ENCODE results near the gene CRYL1.
A peak's percentile ranks its signal among the peaks of the same experiment; 100 is the strongest.

Gene CRYL1

GRCh38 chr13:20526664-20527063 lies 1.0 kb upstream of the CRYL1 start:
- no peak for DNase-seq (ENCODE audit: low spot score)

GRCh38 chr13:20525144-20525600 lies 485 bp downstream of the CRYL1 start:
- DNase-seq (ENCODE audit: low spot score) = peak; percentile 36

- DNase-seq (ENCODE audit: low spot score) = no peak
Observed at GRCh38 chr13:20521364-20522115, 4.1 kb downstream of the CRYL1 start.

DNA sequence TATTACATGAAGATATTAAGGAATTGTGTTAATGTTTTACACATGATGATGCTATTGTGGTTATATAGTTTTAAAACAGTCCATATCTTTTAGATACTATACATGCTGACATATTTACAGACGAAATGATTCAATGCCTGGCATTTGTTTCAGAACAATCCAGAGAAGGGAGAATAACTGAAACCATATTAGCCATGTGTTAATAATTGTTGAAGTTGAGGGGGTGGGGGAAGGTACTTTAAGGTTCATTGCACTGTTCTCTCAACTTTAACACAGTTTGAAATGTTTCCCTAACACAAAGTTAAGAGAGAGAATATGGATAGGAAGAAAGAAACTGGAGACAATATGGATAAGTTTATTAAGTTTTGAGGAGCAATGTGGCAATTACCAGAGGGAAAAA lies 5.8 kb downstream of the CRYL1 start:
- DNase-seq (ENCODE audit: low spot score) = no peak

GRCh38 chr13:20518660-20519100 lies 7.0 kb downstream of the CRYL1 start:
- DNase-seq (ENCODE audit: low spot score) = no peak

DNA sequence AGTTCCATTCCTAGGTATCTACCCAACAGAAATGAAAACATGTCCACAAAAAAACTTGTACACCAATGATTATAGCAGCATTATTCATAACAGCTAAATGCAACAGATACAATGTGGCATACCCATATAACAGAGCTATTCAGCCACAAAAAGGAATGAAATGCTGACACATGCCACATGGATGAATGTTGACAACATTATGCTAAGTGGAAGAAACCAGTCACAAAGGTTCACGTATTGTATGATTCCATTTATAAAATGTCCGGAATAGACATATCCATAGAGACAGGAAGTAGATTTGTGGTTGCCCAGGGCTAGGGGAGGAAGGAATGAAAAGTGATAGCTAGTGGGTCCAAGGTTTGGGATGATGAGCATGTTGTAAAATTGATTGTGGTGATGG lies 10.8 kb downstream of the CRYL1 start:
- peak; percentile 39 for DNase-seq (ENCODE audit: low spot score)

DNA sequence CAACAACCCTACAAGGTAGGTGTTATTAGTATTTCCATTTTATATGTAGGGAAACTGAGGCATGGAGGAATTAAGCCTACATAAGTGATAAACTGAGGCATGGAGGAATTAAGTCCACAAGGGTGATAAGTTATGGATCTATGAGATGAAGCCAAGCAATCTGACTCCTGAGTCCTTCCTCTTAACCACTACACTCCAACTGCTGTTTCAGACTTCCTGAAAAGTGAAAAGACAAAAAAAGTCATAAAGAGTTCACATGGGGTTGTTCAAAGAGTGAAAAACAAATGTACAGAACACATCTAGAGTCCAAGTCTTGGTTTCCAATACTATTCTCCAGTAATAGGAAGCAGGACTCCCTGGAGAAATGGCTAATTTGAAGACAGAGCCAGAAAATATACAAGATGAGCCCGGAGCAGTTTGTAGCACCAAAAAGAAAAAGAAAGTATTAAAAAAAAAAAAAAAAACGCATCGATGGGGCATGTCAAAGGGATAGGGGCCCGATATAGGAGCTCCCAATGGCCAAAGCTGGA lies 12.1 kb downstream of the CRYL1 start:
- DNase-seq (ENCODE audit: low spot score) = no peak

DNA sequence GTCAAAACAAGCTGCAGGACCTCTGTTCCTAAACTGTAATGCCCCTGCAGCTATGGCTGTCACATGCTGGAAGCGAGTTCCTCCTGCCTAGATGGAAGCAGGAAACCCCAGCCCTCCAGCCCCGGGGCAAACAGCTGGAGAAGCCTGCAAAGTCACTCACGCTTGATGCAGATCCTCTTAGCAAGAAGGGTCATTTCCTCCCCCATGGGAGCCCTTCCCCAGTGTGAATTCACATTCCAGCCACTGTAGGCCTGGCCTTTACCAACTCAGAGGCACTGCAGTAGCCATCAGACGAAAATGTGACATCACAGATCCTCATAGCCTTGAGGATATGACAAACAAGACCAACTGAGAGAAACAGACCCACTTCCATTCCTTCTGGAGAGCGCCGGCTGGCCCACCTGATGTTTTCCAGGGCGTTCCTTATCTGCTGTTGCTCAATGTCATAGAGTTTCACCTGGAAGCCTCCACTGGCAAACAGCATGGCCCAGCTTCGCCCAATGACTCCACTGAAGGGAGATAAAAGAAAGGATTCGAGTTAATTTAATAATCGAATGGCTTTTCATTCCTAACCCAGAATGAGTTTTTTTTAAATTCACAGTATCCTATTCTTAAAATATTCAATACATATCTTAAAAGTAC lies 13.5 kb downstream of the CRYL1 start:
- no peak for DNase-seq (ENCODE audit: low spot score)

DNA sequence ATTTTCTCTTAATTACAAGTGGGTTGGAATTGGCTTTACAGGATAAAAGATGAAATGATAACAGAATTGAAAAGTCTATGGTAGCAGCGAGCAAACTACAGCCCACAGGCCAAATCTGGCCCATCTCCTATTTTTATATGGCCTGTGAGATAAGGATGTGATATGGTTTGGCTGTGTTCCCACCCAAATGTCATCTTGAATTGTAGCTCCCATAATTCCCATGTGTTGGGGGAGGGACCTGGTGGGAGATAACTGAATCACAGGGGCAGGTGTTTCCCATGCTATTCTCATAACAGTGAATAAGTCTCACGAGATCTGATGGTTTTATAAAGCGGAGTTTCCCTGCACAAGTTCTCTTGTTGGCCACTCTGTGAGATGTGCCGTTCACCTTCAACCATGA lies 19.0 kb downstream of the CRYL1 start:
- no peak for DNase-seq (ENCODE audit: low spot score)

GRCh38 chr13:20505405-20506366 lies 20.0 kb downstream of the CRYL1 start:
- peak; percentile 34 for DNase-seq (ENCODE audit: low spot score)

DNA sequence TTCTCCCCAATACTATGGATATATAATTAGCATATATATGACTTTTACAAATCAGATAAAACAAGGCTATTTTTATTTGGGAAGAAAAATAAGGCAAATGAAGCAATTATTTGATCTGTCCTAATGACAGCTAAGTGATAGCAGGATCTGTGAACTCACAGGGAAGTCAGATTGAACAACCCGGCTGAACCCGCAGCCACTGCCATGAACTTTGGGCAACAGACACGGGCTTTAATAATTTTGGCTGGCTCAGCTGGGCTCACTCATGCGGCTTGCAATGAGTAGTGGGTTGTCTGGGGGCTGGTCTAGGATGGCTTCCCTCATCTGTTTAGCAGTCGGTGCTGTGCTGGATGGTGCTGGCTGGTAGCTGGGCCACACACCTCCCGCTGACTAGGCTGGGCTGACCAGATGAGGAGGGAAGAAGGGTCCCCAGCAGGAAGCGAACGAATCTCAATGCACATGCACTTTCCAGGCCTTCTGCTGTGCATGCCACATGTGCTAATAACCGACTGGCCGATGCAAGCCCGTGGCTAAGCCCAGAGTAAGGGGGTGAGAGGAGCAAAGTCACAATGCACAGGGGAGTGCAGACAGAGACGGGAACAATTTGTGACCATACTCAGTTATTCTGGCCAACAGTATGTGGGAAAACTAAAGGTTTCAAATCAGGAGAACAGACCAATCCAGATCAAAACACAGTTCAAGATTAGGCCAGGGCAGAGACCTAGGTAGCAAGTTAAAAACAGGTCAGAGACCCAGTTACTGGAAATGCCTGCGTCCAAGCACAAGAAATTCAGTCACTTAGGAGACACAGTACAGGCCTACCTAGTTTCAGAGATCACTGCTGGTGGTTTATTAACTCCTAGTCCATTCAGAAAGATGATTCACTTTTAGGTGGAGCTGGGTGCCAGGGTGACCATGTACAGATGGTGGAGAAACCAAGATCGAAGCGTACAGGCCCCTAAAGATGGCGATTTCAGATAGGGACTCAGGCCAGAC lies 22.3 kb downstream of the CRYL1 start:
- no peak for DNase-seq (ENCODE audit: low spot score)

DNA sequence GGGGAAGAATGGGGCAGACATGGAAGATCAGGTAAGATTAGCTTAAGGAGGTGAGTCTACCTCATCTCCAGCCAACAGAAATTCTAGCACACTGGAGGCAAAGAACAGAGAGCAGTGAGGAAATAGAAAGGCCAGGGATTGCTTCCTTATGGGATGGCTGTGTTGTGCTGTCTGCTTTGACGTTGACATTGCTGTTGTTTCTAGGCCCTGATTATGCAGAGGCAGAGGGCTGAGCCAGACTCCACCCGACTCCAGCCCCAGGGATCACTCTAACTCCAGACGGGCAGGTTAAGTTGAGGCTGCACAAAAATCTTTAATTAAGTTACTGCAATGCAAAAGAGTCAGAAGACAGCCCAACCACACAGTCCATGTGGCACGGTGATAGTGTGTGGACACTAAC lies 24.1 kb downstream of the CRYL1 start:
- DNase-seq (ENCODE audit: low spot score) = no peak

DNA sequence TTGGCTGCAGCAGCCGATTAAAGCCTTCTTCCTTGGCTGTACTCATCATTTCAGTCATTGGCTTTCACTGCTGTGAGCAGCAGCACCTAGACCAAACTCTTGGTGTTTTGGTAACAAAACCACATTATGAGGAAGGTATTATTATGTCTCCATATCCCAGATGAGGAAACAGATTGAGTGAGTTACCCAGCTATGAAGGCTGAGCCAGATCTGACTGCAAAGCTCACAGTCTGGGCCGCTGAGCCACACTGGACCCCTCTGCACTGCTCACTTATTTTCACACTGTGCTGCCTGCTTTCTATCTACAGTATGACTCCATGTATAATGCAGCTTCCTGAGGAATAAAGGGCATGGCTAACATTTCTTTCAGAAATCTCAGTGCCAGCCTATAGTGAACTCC lies 24.5 kb downstream of the CRYL1 start:
- DNase-seq (ENCODE audit: low spot score) = no peak

- no peak for DNase-seq (ENCODE audit: low spot score)
Observed at GRCh38 chr13:20499986-20500385, 25.7 kb downstream of the CRYL1 start.

DNA sequence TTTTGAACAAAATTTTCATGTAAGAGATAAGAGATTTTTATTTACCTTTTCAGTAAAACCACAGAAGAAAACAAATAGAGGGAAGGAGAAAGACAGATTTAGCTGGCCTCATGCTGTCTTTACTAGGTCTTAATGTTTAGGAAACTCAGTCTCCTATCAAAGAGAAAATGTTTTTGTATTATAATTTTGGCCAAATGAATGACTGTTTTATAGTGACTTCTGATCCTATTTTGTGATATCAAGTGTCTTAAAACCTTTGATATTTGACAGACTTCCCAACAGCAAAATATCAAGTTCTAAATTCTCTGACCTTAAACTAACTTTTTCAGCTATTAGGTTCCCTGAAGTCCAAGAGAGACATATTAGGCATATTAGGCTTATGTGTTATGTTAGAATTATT lies 27.0 kb downstream of the CRYL1 start:
- DNase-seq (ENCODE audit: low spot score) = no peak

- DNase-seq (ENCODE audit: low spot score) = no peak
Observed at GRCh38 chr13:20498129-20498528, 27.5 kb downstream of the CRYL1 start.

DNA sequence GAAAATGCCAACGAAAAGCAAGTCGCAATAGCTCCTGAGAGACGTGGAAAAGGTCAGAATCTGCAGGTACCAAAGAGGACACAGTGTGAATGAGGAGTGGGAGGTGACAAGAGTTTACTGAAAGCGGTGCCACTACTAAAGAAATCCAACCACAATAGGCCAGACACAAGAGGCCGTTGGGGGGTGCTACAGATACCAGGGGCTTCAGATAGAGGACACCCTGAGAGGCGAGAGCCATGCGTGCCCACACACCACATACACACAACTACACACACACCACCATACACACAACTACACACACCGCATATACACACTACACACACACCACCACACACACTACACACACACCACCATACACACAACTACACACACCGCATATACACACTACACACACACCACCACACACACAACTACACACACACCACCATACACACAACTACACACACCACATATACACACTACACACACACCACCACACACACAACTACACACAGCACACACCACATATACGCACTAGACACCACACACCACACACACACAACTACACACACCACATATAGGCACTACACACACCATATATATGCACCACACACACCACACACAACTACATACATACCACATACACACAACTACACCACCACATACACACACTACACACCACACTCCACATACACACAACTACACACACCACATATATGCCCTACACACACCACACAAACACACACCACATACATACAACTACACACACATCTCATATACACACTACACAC lies 28.5 kb downstream of the CRYL1 start:
- DNase-seq (ENCODE audit: low spot score) = no peak

DNA sequence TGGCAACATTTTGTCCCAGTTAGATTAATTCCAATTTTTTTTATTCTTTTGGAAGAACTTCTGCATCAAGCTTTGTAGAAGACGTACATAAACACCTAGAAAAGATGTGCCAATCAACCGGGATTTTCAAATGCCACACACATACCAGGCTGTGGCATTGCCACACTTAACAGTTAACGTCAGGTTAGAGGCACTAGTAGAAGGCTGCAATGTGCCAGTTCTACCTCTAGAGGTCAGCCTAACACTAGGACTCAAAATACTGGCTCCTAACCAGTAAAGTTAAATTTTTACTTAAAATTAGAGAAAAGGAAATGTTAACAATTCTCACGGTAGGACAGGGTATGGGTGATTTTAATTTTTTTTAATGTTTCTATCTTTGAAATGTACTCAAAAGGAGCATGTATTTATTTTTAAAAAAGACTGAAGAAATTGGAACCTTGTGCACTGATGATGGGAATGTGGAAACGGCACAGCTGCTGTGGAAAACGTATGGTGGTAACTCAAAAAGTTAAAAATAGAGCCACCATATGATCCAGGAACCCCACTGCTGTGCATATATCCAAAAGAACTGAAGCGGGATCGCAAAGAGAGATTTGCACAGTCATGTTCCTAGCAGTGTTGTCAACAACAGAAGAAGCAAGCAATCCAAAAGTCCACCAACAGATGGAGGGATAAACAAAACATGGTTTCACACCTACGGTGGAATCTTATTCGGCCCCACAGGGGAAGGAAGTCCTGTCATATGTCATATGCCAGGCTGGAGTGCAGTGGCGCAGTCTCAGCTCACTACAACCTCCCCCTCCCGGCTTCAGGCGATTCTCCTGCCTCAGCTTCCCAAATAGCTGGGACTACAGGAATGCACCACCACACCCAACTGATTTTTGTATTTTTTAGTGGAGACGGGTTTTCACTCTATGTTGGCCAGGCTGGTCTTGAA lies 30.3 kb downstream of the CRYL1 start:
- peak; percentile 82 for DNase-seq (ENCODE audit: low spot score)

DNA sequence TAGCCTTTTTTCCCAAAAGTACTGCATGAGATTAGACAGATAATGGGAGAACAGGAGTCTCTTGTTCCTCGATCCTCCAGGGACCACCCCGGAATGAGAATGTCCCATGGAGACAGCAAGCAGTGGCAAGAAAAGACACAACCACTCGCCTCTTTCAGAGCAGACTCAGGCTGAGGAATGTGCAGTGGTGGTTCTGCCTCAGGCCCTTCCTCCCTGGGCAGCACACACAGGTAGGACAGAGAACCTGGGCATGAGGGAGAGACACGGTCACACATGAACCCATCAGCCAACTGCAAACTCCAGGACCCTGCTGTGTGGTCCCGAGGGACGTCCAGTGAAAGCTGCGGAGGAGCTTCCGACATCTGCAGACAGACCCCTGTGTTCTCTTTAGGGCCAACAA lies 31.0 kb downstream of the CRYL1 start:
- no peak for DNase-seq (ENCODE audit: low spot score)
